HEK293 (cell line): Measurements from ENCODE around the gene TRIB2.

ENCODE experiments used
- CTCF ChIP-seq: fragments of 450-650 bp; formaldehyde crosslinking; IDR thresholded peaks from 2 replicates; pipeline ENCODE4 v1.5.1; 2016; ENCODE audit warnings: missing biosample characterization, missing genetic modification characterization
- KLF1 ChIP-seq: fragments of 450-650 bp; formaldehyde crosslinking; IDR thresholded peaks from 2 replicates; pipeline ENCODE4 v1.5.1; 2016; ENCODE audit warnings: missing biosample characterization, missing genetic modification characterization
- KLF16 ChIP-seq: fragments of 450-650 bp; formaldehyde crosslinking; IDR thresholded peaks from 2 replicates; pipeline ENCODE4 v1.5.1; 2017; ENCODE audit warnings: missing biosample characterization, missing genetic modification characterization
- MEIS1 ChIP-seq: sonication (generic); formaldehyde crosslinking; IDR thresholded peaks from 2 replicates; pipeline ENCODE4 v1.8.1; 2022; ENCODE audit warnings: missing genetic modification reagents, mild to moderate bottlenecking, borderline replicate concordance
- PRDM1 ChIP-seq: fragments of 450-650 bp; formaldehyde crosslinking; IDR thresholded peaks from 2 replicates; pipeline ENCODE4; 2016; ENCODE audit warnings: missing biosample characterization, missing genetic modification characterization
- ZFP37 ChIP-seq: fragments of 450-650 bp; formaldehyde crosslinking; IDR thresholded peaks from 2 replicates; pipeline ENCODE4 v1.5.1; 2016; ENCODE audit warnings: missing biosample characterization, missing genetic modification characterization
- ZNF544 ChIP-seq: fragments of 450-650 bp; formaldehyde crosslinking; IDR thresholded peaks from 2 replicates; pipeline ENCODE4 v1.5.0; 2017; ENCODE audit warnings: missing biosample characterization, missing genetic modification characterization
- ZNF623 ChIP-seq: fragments of 450-650 bp; formaldehyde crosslinking; IDR thresholded peaks from 2 replicates; pipeline ENCODE4 v1.5.1; 2016; ENCODE audit warnings: missing biosample characterization, missing genetic modification characterization
- ZNF830 ChIP-seq: fragments of 450-650 bp; IDR thresholded peaks from 2 replicates; pipeline ENCODE4 v1.5.0; 2018; ENCODE audit warnings: missing biosample characterization, missing genetic modification characterization, low read depth, mild to moderate bottlenecking, moderate library complexity
- ZNF837 ChIP-seq: fragments of 450-650 bp; formaldehyde crosslinking; IDR thresholded peaks from 2 replicates; pipeline ENCODE4 v1.5.1; 2016; ENCODE audit warnings: missing biosample characterization, missing genetic modification characterization
- ZSCAN18 ChIP-seq: fragments of 450-650 bp; formaldehyde crosslinking; IDR thresholded peaks from 2 replicates; pipeline ENCODE4 v1.5.1; 2016; ENCODE audit warnings: missing biosample characterization, missing genetic modification characterization
- ZSCAN30 ChIP-seq: fragments of 450-650 bp; IDR thresholded peaks from 2 replicates; pipeline ENCODE4 v1.5.1; 2018; ENCODE audit warnings: missing biosample characterization, mild to moderate bottlenecking, missing genetic modification characterization, moderate library complexity

GRCh38 chr2:12678186-12678585 is 38.5 kb upstream of the TRIB2 start:
- TF ChIP-seq ZSCAN30 (tag by site-specific recombination) (no peak), CTCF (tag by site-specific recombination) (no peak), ZFP37 (no peak), KLF1 (tag by site-specific recombination) (no peak), ZNF623 (tag by site-specific recombination) (no peak), KLF16 (tag by site-specific recombination) (no peak), ZNF830 (no peak), PRDM1 (tag by site-specific recombination) (no peak), ZNF544 (tag by site-specific recombination) (no peak), MEIS1 (no peak), ZNF837 (no peak), ZSCAN18 (tag by site-specific recombination) (no peak)
